Dendritic cell treated with granulocyte-macrophage colony-stimulating factor and Interleukin-4, amounts not matched to agents 40 ng/mL and 50 ng/mL, for 4 days (primary cell): ENCODE data around the gene TTR.

Experiments used
- H3K27ac Mint-ChIP-seq: one replicate; pipeline ENCODE4 v1.8.0; 2022; ENCODE audit warnings: mild to moderate bottlenecking, mixed read lengths
- H3K27me3 Mint-ChIP-seq: one replicate; pipeline ENCODE4 v1.8.0; 2022; ENCODE audit warnings: mild to moderate bottlenecking, mixed read lengths
- H3K36me3 Mint-ChIP-seq: one replicate; pipeline ENCODE4 v1.8.0; 2022; ENCODE audit warnings: low read depth, mixed read lengths
- H3K4me1 Mint-ChIP-seq: one replicate; pipeline ENCODE4 v1.8.0; 2022; ENCODE audit warnings: low read depth, mixed read lengths
- H3K4me3 Mint-ChIP-seq: one replicate; pipeline ENCODE4 v1.8.0; 2022; ENCODE audit warnings: mild to moderate bottlenecking, moderate library complexity, mixed read lengths
- H3K9me3 Mint-ChIP-seq: one replicate; pipeline ENCODE4 v1.8.0; 2022; ENCODE audit warnings: mixed read lengths
- intact Hi-C: fragments of 100-400 bp; cut with micrococcal nuclease; formaldehyde crosslinking; loops from one replicate; pipeline ENCODE4 v1.15.0; 2022

The TTR gene

GRCh38 chr18:31614044-31614443 lies 22.4 kb downstream of the TTR start:
- H3K4me3 Mint-ChIP-seq, result no peak overlapping the region
- H3K27me3 Mint-ChIP-seq, result no peaks in the 10 kb centered on the region
- no peak overlapping the region for H3K27ac Mint-ChIP-seq
- intact Hi-C loops, result no loop called here
- H3K36me3 Mint-ChIP-seq, result no peaks in the 10 kb centered on the region
- H3K9me3 Mint-ChIP-seq, result no peaks in the 10 kb centered on the region
- no peaks in the 10 kb centered on the region for H3K4me1 Mint-ChIP-seq

- Mint-ChIP-seq H3K27ac (no peak overlapping the region), H3K9me3 (no peaks in the 10 kb centered on the region), H3K36me3 (no peaks in the 10 kb centered on the region), H3K4me1 (no peaks in the 10 kb centered on the region), H3K27me3 (no peaks in the 10 kb centered on the region), H3K4me3 (no peak overlapping the region)
- intact Hi-C loops, result no loop called here
These were observed 24.9 kb downstream of the TTR start for GRCh38 chr18:31616586-31616985.

GRCh38 chr18:31617031-31617717 lies 25.5 kb downstream of the TTR start:
- no peaks in the 10 kb centered on the region for H3K36me3 Mint-ChIP-seq
- intact Hi-C loops, result no loop called here
- H3K27ac Mint-ChIP-seq, result no peak overlapping the region
- H3K27me3 Mint-ChIP-seq, result no peaks in the 10 kb centered on the region
- no peaks in the 10 kb centered on the region for H3K4me1 Mint-ChIP-seq
- no peaks in the 10 kb centered on the region for H3K9me3 Mint-ChIP-seq
- no peak overlapping the region for H3K4me3 Mint-ChIP-seq

- no peaks in the 10 kb centered on the region for H3K36me3 Mint-ChIP-seq
- no peaks in the 10 kb centered on the region for H3K9me3 Mint-ChIP-seq
- no peaks in the 10 kb centered on the region for H3K27me3 Mint-ChIP-seq
- no peak overlapping the region for H3K27ac Mint-ChIP-seq
- H3K4me1 Mint-ChIP-seq, result no peaks in the 10 kb centered on the region
- intact Hi-C loops, result no loop called here
- H3K4me3 Mint-ChIP-seq, result no peak overlapping the region
These were observed 27.1 kb downstream of the TTR start for GRCh38 chr18:31618801-31619200.

GRCh38 chr18:31619291-31619690 lies 27.6 kb downstream of the TTR start:
- H3K36me3 Mint-ChIP-seq, result no peaks in the 10 kb centered on the region
- H3K4me1 Mint-ChIP-seq, result no peaks in the 10 kb centered on the region
- intact Hi-C loops, result no loop called here
- no peaks in the 10 kb centered on the region for H3K27me3 Mint-ChIP-seq
- H3K4me3 Mint-ChIP-seq, result no peak overlapping the region
- H3K9me3 Mint-ChIP-seq, result no peaks in the 10 kb centered on the region
- H3K27ac Mint-ChIP-seq, result no peak overlapping the region

GRCh38 chr18:31624892-31625640 lies 33.4 kb downstream of the TTR start:
- intact Hi-C loops, result no loop called here
- Mint-ChIP-seq H3K4me1 (peaks cover 6% of the 10 kb centered on the region), H3K27ac (no peak overlapping the region), H3K27me3 (no peaks in the 10 kb centered on the region), H3K36me3 (no peaks in the 10 kb centered on the region), H3K4me3 (no peak overlapping the region), H3K9me3 (no peaks in the 10 kb centered on the region)

- intact Hi-C loops, result no loop called here
- Mint-ChIP-seq H3K27ac (no peak overlapping the region), H3K27me3 (no peaks in the 10 kb centered on the region), H3K4me1 (peaks cover 6% of the 10 kb centered on the region), H3K36me3 (no peaks in the 10 kb centered on the region), H3K4me3 (no peak overlapping the region), H3K9me3 (no peaks in the 10 kb centered on the region)
These were observed 34.7 kb downstream of the TTR start for GRCh38 chr18:31626409-31626808.

GRCh38 chr18:31630549-31630948 lies 38.9 kb downstream of the TTR start:
- H3K4me1 Mint-ChIP-seq, result peaks cover 12% of the 10 kb centered on the region
- H3K36me3 Mint-ChIP-seq, result no peaks in the 10 kb centered on the region
- no peak overlapping the region for H3K4me3 Mint-ChIP-seq
- H3K27ac Mint-ChIP-seq, result no peak overlapping the region
- no peaks in the 10 kb centered on the region for H3K27me3 Mint-ChIP-seq
- no peaks in the 10 kb centered on the region for H3K9me3 Mint-ChIP-seq
- intact Hi-C loops, result no loop called here

GRCh38 chr18:31631526-31631925 lies 39.8 kb downstream of the TTR start:
- Mint-ChIP-seq H3K9me3 (no peaks in the 10 kb centered on the region), H3K36me3 (no peaks in the 10 kb centered on the region), H3K4me3 (no peak overlapping the region), H3K27me3 (no peaks in the 10 kb centered on the region), H3K27ac (no peak overlapping the region), H3K4me1 (peaks cover 12% of the 10 kb centered on the region)
- intact Hi-C loops, result no loop called here

- H3K27ac Mint-ChIP-seq, result no peak overlapping the region
- intact Hi-C loops, result no loop called here
- H3K4me1 Mint-ChIP-seq, result peaks cover 12% of the 10 kb centered on the region
- no peaks in the 10 kb centered on the region for H3K9me3 Mint-ChIP-seq
- H3K4me3 Mint-ChIP-seq, result no peak overlapping the region
- H3K27me3 Mint-ChIP-seq, result no peaks in the 10 kb centered on the region
- no peaks in the 10 kb centered on the region for H3K36me3 Mint-ChIP-seq
These were observed 40.7 kb downstream of the TTR start for GRCh38 chr18:31632356-31632755.

GRCh38 chr18:31633392-31634330 lies 42.0 kb downstream of the TTR start:
- H3K9me3 Mint-ChIP-seq, result no peaks in the 10 kb centered on the region

GRCh38 chr18:31634331-31634713 lies 42.6 kb downstream of the TTR start:
- H3K9me3 Mint-ChIP-seq, result no peaks in the 10 kb centered on the region
- H3K27me3 Mint-ChIP-seq, result no peaks in the 10 kb centered on the region
- no peaks in the 10 kb centered on the region for H3K36me3 Mint-ChIP-seq
- H3K4me3 Mint-ChIP-seq, result no peak overlapping the region
- H3K4me1 Mint-ChIP-seq, result peaks cover 12% of the 10 kb centered on the region
- H3K27ac Mint-ChIP-seq, result no peak overlapping the region
- intact Hi-C loops, result no loop called here

More at GRCh38 chr18:31633392-31634330, 42.0 kb downstream of the TTR start:
- H3K36me3 Mint-ChIP-seq, result no peaks in the 10 kb centered on the region
- intact Hi-C loops, result no loop called here
- no peaks in the 10 kb centered on the region for H3K27me3 Mint-ChIP-seq
- H3K4me1 Mint-ChIP-seq, result peaks cover 12% of the 10 kb centered on the region
- H3K4me3 Mint-ChIP-seq, result no peak overlapping the region
- H3K27ac Mint-ChIP-seq, result no peak overlapping the region

- no peaks in the 10 kb centered on the region for H3K9me3 Mint-ChIP-seq
- no peaks in the 10 kb centered on the region for H3K36me3 Mint-ChIP-seq
- intact Hi-C loops, result no loop called here
- no peak overlapping the region for H3K27ac Mint-ChIP-seq
- H3K27me3 Mint-ChIP-seq, result no peaks in the 10 kb centered on the region
- no peak overlapping the region for H3K4me3 Mint-ChIP-seq
- peaks cover 7% of the 10 kb centered on the region for H3K4me1 Mint-ChIP-seq
These were observed 44.7 kb downstream of the TTR start for GRCh38 chr18:31636387-31636786.

GRCh38 chr18:31637445-31637844 lies 45.8 kb downstream of the TTR start:
- H3K27ac Mint-ChIP-seq, result no peak overlapping the region
- peaks cover 7% of the 10 kb centered on the region for H3K4me1 Mint-ChIP-seq
- no peak overlapping the region for H3K4me3 Mint-ChIP-seq
- no peaks in the 10 kb centered on the region for H3K27me3 Mint-ChIP-seq
- intact Hi-C loops, result no loop called here
- H3K9me3 Mint-ChIP-seq, result no peaks in the 10 kb centered on the region
- H3K36me3 Mint-ChIP-seq, result no peaks in the 10 kb centered on the region
